Astrocyte of the spinal cord (primary cell): ENCODE results near the gene XKR7.

Experiments used
- DNase-seq: peaks from one replicate; pipeline ENCODE4 v3.0.0; 2011; ENCODE audit warnings: low read depth, low spot score
- H3K4me3 ChIP-seq: 2 replicates; pipeline ENCODE4 v1.5.1; 2011; ENCODE audit warnings: low read depth, mild to moderate bottlenecking, low read length, moderate library complexity
- in situ Hi-C: cut with HindIII; loops from 2 replicates; pipeline ENCODE4 v1.10.0; 2017; ENCODE audit warnings: low sequenced_read_pairs
- TF ChIP-seq, protein P1 (sequence below): IDR thresholded peaks from 2 replicates; pipeline ENCODE4 v1.5.1; 2012; ENCODE audit warnings: low read depth, mild to moderate bottlenecking, low read length, inconsistent platforms

Gene XKR7

DNA sequence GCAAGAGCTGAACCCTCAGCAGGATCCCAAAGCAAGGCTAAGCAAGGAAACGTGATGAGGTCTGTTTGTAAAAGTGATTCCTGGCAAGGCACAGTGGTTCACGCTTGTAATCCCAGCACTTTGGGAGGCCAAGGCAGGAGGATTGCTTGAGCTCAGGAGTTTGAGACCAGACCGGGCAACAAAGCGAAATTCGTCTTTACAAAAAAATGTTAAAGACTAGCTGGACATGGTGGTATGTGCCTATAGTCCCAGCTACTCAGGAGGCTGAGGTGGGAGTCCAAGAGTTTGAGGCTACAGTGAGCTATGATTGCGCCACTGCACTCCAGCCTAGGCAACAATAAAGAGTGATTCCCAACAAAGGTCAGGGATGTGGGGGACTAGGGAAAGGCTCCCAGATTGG is 4.1 kb upstream of the XKR7 start:
- no peak overlapping the region for H3K4me3 ChIP-seq
- TF ChIP-seq, protein P1, sequence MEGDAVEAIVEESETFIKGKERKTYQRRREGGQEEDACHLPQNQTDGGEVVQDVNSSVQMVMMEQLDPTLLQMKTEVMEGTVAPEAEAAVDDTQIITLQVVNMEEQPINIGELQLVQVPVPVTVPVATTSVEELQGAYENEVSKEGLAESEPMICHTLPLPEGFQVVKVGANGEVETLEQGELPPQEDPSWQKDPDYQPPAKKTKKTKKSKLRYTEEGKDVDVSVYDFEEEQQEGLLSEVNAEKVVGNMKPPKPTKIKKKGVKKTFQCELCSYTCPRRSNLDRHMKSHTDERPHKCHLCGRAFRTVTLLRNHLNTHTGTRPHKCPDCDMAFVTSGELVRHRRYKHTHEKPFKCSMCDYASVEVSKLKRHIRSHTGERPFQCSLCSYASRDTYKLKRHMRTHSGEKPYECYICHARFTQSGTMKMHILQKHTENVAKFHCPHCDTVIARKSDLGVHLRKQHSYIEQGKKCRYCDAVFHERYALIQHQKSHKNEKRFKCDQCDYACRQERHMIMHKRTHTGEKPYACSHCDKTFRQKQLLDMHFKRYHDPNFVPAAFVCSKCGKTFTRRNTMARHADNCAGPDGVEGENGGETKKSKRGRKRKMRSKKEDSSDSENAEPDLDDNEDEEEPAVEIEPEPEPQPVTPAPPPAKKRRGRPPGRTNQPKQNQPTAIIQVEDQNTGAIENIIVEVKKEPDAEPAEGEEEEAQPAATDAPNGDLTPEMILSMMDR = no peak
- in situ Hi-C loops = no loop called here
- DNase-seq = no peak

DNA sequence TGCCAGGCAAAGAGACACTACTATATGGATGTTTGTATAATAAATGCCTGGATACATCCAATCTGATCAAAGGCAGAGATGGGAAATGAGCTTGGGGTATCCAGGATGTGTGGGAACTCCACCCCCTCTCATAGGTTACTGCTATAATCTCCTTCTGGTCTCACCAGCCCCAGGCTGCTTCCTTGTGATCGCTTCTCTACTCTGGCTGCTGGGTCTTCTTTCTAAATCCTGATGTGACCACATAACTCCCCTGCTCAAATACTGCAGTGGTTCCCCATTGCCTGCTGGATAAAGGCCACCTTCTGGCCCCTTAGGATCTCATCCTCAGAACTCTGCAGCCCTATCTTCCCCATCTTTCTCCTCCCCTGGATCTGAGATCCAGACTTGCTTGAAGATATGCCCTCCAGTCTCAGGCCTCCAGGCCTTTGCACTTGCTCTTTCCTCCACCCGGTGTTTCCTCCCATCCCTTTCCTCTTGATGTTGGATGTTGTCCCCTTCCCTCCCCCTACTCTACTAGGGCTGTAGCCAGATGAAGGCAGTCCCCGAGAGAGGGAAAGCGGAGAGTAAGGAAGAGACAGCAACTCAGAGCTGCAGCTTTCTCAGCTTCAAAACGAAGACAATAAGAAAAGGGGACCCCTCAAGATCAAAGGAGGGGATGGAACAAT is 828 bp upstream of the XKR7 start:
- H3K4me3 ChIP-seq = no peak overlapping the region
- DNase-seq = no peak
- TF ChIP-seq, protein P1 = no peak
- in situ Hi-C loops = no loop called here

DNA sequence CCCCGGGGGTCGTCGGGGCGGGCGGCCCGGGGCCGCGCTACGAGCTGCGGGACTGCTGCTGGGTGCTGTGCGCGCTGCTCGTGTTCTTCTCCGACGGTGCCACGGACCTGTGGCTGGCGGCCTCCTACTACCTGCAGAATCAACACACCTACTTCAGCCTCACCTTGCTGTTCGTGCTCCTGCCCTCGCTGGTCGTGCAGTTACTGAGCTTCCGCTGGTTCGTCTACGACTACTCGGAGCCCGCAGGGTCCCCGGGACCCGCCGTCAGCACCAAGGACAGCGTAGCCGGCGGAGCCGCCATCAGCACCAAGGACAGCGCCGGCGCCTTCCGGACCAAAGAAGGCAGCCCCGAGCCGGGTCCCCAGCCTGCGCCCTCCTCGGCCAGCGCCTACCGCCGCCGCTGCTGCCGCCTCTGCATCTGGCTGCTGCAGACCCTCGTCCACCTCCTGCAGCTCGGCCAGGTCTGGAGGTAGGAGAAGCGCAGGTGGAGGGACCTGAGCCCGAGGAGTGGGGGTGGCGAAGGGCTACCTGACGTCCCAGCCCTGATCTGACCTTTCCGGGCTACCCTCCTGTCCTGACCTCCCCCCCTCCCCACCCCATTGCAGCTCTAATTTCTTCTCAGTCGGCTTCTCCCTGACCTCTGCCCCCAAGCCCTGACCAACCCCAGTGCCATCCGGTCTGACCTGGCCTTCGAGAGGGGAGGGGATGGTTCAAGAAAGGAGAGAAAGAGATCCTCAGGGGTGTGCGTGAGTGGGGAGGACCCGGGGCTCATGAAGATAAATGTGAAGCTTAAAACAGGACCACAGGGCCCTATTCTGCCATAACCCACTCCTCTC is 558 bp downstream of the XKR7 start:
- TF ChIP-seq, protein P1 = no peak
- in situ Hi-C loops = no loop called here
- H3K4me3 ChIP-seq = no peak overlapping the region
- peak; percentile 56 for DNase-seq

DNA sequence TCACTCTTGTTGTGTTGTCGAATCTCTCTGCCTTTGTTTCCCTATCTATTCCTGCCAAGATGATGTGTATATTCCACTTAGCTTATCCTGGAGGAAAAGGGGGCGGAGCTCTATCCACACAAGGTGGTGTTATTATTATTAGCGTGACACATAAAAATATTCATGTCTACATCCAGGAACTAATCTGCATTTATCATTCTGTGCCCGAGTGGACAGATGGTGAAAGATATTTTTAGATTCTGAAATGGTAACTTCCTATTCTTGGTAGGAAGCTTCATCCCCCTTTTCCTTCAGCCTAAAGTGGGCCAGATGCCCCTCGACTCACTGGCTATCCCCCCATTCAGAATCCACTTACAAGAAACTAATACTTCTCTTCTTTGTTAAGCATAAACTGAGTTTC is 2.0 kb downstream of the XKR7 start:
- DNase-seq = no peak
- TF ChIP-seq, protein P1 = no peak
- in situ Hi-C loops = no loop called here
- no peak overlapping the region for H3K4me3 ChIP-seq

DNA sequence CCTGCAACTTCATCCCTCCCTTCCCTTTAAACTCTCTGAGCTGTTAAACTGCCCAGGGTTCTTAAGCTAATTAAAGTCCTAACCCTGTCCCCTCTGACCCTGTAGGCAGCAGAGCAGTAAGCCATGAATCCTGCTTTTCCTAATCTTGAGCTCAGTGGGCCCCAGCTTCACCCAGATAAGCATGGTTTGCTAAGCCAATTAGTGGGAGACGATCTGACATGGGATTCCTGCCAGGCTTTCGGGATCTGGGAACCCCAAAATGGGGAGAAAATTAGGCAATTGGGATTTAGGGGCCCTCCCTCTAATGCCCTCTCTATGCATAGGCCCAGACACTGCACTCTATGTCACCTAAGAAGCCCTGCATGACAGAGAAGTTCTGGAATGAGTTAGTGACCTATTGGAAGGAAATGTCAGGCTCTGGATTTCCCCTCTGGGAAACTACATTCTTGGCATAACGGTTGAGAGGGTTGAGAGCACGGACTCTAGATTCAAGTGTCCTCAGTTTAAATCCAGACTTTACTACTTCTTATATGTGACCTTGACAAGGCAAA is 4.6 kb downstream of the XKR7 start:
- TF ChIP-seq, protein P1 = no peak

DNA sequence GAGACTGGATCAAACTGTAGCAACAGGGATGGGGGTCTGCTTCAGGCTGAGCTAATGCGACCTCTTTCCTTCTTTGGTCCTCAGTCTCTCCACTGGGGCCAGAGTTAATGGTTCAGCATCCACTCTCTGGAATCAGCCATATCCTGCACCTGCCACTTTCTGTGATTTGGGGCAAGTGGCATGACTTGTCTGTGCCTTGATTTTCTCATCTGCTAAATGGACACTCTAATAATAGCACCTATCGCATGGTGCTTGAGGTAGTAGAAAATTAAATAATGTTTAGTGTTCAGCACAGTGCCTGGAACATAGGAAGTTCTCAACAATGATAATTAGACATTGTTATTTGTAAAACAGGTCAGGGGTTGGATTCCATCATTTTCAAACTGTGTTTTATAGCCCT is 6.3 kb downstream of the XKR7 start:
- in situ Hi-C loops = no loop called here
- no peak overlapping the region for H3K4me3 ChIP-seq
- DNase-seq = no peak
- TF ChIP-seq, protein P1 = no peak

More for the DNA sequence above, 4.6 kb downstream of the XKR7 start:
- no peak overlapping the region for H3K4me3 ChIP-seq
- no peak for DNase-seq
- in situ Hi-C loops = no loop called here
